HCEC 1CT (cell line): Measurements from ENCODE around the gene PACS2.
"Not testable (repeated sequence)": the region's sequence is repeated elsewhere in the genome, so short reads cannot be mapped to it uniquely, and the experiment has no call there.

ENCODE experiments used
- DNase-seq: peaks from one replicate; pipeline ENCODE4 v3.0.0-alpha.2; 2017

Gene PACS2

DNA sequence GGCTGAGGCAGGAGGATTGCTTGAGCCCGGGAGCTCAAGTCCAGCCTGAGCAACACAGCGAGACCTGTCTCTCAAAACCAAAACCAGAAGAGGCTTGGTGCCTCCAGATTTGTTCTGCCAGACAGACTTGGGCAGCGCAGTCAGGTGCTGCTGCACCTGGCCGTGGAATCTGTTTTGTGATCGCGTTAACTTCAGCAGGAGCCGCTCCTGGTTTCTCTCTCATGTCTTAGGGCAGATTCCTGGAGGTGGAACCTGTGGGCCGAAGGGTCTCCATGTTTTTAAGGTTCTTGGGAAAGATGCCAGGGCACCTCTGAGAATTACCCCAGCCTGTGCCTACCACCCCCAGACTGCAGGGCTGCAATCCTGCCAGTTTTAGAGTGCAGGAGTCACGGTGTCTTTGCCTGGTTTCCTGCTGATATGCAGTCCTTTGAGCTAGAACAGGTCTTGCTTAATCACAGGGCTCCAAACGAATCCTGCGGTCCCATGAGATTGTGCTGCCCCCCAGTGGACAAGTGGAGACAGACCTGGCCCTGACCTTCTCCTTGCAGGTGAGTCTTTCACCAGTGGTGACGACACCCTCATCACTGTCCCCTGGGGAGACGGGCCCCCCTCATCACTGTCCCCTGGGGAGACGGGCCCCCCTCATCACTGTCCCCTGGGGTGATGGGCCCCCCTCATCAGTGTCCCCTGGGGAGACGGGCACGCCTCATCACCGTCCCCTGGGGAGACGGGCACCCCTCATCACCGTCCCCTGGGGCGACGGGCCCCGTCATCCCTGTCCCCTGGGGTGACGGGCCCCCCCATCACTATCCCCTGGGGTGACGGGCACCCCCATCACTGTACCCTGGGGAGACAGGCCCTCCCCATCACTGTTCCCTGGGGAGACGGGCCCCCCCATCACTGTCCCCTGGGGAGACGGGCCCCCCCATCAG lies 37.6 kb downstream of the PACS2 start:
- DNase-seq: peak; percentile 74

- DNase-seq: no peak
Measured at GRCh38 chr14:105353136-105353535, 38.6 kb downstream of the PACS2 start.

- no peak for DNase-seq
Measured at GRCh38 chr14:105354541-105354940, 40.0 kb downstream of the PACS2 start.

DNA sequence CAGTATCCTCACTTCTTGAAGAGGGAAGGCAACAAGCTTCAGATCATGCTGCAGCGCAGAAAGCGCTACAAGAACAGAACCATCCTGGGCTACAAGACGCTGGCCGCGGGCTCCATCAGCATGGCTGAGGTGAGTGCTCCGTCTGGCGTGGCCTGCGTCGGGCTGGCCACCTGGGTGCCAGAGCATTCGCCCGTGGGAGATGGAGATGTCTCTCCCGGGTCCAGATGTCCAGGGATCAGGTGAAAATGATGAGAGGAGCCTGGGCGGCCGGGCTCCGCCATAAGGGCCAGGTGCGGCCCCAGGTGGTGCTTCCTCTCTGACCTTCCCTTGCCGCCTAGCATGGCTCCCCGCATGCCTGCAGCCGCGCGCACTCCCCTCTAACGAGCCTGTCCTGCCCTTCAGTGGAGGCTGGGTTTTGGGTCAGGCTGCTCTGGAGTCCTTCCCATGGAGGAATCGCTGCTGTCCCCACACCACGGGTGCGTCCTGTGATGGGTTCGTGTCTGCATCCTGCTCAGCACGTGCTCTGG lies 40.6 kb downstream of the PACS2 start:
- no peak for DNase-seq

- DNase-seq: no peak
Measured at GRCh38 chr14:105355850-105356604, 41.5 kb downstream of the PACS2 start.

GRCh38 chr14:105356927-105357326 lies 42.4 kb downstream of the PACS2 start:
- no peak for DNase-seq

DNA sequence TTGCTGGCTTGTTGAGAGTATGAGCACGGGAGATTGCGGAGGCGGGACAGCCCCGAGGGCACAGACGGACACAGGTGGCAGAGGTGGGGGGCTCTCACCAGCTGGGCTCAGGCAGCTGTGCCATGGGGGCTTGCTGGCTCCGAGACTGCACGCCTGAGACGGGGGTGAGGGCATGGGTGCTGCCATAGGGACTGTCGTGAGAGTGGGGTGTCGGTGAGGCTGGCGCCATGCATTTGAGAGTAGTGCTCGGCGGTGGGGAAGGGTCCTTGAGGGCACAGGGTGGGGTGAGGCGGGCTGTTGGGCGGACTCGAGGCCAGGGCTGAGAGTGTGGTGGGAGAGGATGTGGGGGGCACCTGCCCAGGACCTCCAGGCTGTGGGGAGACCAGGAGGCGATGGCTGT lies 43.1 kb downstream of the PACS2 start:
- DNase-seq: no peak

GRCh38 chr14:105358140-105358846 lies 43.7 kb downstream of the PACS2 start:
- DNase-seq: no peak

GRCh38 chr14:105358943-105359342 lies 44.4 kb downstream of the PACS2 start:
- no peak for DNase-seq

DNA sequence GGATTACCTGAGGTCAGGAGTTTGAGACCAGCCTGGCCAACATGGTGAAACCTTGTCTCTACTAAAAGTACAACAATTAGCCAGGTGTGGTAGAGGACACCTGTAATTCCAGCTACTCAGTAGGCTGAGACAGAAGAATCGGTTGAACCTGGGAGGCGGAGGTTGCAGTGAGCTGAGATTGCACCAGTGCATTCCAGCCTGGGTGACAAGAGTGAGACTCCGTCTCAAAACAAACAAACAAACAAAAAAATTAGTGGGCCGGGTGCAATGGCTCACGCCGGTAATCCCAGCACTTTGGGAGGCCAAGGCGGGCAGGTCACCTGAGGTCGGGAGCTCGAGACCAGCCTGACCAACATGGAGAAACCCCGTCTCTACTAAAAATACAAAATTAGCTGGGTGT lies 46.9 kb downstream of the PACS2 start:
- not testable (repeated sequence) for DNase-seq

GRCh38 chr14:105363847-105364708 lies 49.5 kb downstream of the PACS2 start:
- DNase-seq: peak; percentile 75

GRCh38 chr14:105365101-105365500 lies 50.6 kb downstream of the PACS2 start:
- DNase-seq: no peak

- no peak for DNase-seq
Measured at GRCh38 chr14:105365681-105366080, 51.1 kb downstream of the PACS2 start.

- DNase-seq: no peak
Measured at GRCh38 chr14:105366386-105367074, 52.0 kb downstream of the PACS2 start.

- no peak for DNase-seq
Measured at GRCh38 chr14:105367116-105368031, 52.8 kb downstream of the PACS2 start.

DNA sequence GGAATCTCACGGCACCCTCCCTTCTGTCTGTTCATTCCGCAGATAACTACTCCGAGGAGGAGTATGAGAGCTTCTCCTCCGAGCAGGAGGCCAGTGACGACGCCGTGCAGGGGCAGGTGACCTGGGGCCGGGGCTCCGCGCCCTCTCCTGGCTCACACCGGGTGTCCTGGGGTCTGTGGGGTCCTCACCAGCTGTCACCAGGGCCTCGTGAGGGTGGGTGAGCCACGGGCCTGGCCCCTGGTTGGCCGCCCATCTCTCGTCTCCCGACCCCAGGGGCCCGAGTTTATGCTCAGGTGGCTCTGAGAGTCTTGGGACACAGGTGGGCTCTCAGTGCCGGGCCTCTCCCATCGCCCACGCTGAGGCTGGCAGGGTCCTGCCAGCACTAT lies 53.5 kb downstream of the PACS2 start:
- DNase-seq: no peak

GRCh38 chr14:105368426-105368825 lies 53.9 kb downstream of the PACS2 start:
- DNase-seq: no peak

GRCh38 chr14:105368910-105369652 lies 54.5 kb downstream of the PACS2 start:
- DNase-seq: no peak

DNA sequence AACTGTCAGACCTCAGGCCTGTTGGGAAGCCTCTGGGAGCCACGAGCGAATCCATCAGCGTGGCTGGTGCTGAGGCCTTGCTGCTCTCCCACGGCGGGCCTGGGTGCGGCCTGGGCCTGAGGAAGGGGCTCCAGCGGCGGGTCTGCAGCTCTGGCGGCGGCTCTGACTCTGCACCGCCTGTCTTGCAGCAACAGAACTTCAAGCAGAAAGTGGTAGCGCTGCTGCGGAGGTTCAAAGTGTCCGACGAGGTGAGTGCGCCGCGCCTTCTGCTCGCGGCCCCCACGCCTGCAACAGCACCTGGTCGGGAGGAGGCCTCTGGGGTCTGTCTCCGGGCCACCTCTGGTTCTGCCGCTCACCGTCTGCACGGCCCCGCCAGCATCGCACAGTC lies 55.1 kb downstream of the PACS2 start:
- no peak for DNase-seq

- no peak for DNase-seq
Measured at GRCh38 chr14:105374389-105374788, 59.8 kb downstream of the PACS2 start.
